GM18951 (cell line): ENCODE data around the gene BUD13.

Experiments
- POLR2A ChIP-seq: IDR thresholded peaks from 4 replicates; pipeline ENCODE4 v1.6.1; 2011; ENCODE audit warnings: mild to moderate bottlenecking; ENCODE audit not compliant: insufficient read length, insufficient read depth; ENCODE audit errors: extremely low read depth
- in situ Hi-C: fragments of 300-500 bp; cut with MboI; formaldehyde crosslinking; loops from one replicate; pipeline ENCODE4 v1.12.0; 2022; ENCODE audit warnings: low sequenced_read_pairs, mixed read lengths, inconsistent platforms; ENCODE audit not compliant: unreplicated experiment

Gene BUD13

DNA sequence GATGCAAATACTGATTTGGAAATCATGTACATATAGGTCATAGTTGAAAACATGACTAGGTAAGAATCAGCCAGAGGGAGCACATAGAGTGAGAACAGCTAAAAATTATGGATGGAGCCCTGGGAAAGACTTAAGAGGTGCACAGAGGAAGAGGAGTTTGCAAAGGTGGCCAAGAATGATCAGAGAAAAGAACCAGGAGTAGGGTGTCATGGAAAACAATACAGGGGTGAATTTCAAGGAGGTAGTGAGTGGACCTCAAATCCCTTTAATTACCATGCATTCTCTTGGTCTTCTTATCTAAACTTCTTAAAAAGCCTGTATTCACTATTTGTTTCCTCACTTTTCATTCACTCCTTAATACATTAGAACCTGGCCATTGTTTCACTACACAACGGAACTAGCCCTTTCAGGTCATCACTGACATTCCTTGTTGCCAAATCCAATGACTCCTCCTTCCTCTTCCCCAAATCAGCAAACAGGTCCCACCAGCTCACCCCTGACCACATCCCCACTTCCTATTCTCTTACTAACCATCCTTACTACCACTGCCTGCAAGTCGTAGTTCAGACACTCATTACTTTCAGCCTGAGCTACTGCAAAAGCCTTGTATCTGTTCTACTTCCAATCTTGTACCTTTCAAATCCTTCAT lies 22.6 kb downstream of the BUD13 start:
- in situ Hi-C loops: no loop called here
- no peak for TF ChIP-seq POLR2A

DNA sequence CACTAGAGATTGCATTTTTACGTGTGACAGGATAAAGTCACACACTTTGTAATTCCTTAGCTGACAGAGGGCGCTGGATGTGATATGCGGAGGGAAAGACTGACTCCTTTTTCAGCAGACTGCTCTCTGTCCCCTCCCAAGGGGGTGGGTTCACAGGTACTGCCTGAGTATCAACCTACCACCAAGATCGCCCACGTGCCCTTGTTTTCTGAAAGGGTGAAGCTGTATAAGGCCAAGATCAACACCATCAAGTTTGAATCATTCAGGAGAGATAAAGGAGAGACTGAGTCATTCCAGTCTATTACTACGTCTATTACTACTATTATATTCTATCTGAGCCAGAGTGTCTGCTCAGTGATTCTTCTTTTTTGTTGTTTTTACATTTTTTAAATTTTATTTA lies 30.7 kb downstream of the BUD13 start:
- in situ Hi-C loops: no loop called here
- TF ChIP-seq POLR2A: no peak

DNA sequence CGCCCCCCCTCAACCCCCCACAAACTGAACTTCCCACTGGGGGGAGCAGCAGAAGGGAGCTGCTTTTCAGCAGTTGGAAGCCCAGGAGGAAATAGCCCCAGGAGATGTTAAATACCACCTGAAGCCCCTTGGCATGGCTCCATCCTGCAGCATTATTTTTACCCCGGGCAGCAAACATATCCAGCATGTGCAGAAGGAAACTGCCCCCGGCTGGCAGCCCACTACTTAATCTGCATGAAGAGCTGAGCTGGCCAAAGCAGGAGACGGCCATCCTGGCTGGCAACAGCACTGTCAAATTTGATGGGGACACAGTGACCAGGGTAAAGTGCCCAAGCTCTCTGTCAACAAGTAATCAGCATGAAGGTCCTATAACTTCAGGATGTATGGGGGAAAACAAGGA lies 32.0 kb downstream of the BUD13 start:
- no peak for TF ChIP-seq POLR2A
- in situ Hi-C loops: no loop called here

DNA sequence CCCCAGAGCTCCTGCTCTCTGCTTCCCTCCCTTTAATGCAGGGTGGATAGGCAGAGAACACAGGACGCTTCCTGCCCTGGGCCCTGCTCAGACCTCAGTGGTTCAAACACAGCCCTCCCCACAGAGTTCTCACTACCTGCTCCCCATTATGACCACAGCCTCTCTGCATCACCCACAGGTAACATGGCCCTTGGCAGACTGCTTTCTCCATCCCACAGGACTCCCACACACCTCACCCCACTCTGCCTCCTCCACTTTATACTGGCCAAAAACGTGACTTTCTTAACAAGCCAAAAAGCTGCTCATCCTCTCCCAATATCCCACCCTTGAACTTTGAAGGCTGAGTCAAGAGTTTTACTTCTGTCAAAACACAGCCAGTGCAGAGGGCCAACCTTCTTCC lies 33.8 kb downstream of the BUD13 start:
- TF ChIP-seq POLR2A: no peak
- in situ Hi-C loops: no loop called here

DNA sequence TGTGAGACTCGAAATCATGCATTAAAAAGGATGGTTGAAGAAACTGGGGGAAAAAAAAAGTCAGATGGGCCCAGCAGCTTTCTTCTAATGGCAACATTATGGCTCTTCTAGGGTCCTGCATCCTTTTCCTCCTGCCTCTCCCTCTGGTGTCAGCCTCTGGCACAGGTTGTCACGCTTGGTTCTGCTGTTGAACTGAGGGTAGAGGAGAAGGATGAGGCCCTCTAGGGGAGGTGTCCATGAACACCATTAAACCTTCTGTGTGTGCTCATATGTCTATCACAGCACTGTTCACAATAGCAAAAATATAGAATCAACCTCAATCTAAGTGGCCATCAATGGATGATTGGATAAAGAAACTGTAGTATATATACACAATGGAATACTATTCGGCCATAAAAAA lies 36.0 kb downstream of the BUD13 start:
- TF ChIP-seq POLR2A: no peak
- in situ Hi-C loops: no loop called here

DNA sequence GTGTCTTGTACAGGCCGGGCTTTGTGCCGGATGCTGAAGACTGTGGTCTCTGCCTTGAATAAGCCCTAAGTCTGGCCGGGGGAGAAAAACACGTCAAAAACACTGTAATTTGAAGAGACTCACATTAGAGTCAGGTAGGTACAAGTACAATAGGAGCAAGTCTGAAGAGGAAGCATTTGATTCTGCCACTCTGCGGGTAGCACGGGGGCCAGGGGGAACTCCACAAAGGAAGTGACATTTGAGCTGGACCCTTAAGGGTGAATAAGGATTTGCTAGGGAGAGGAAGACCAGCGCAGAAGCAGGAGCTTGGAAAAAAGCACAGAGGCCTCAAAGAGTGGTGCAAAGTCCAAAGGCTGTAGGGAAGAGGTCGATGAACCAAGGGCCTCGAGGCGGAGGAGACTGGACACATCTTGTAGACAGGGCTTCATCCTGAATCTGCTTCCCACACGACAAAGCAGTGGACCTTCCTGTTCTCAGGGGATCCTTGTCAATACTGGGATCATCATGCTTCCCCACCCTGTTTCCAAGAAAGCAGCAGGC lies 38.7 kb downstream of the BUD13 start:
- in situ Hi-C loops: no loop called here
- TF ChIP-seq POLR2A: no peak

DNA sequence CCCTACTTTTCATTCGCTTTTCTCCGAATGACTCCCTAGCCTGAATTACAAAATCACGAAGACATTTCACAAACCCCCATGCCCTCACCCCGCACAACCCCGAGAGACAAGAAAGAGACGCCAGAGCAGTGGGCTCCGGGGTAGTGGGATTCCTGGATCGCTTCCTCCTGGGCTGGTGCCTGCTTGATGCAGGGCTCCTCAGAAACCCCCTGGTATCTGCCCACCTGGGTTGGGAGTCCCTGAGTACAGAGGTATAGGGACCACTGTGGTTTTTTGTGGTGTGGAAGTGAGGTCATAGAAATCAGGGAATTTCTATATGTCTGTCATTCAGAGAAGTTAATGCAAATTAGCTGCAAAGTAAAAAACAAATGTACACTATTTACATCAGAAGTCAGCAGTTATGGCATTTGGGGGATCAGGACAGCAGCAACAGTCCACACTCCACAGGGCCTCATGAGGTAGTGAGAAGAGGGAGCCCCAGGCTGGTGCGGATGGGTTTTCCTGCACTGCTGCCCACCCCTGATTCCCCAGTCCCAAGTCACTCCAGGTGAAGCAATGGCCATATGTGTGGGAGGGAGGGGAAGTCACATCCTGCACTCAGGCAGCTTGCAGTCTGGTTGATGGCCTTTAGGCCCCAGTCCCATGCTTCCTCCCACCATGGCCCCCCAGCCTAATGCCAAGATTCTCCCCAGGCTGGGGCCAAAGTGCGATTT lies 39.6 kb downstream of the BUD13 start:
- TF ChIP-seq POLR2A: no peak
- in situ Hi-C loops: no loop called here

DNA sequence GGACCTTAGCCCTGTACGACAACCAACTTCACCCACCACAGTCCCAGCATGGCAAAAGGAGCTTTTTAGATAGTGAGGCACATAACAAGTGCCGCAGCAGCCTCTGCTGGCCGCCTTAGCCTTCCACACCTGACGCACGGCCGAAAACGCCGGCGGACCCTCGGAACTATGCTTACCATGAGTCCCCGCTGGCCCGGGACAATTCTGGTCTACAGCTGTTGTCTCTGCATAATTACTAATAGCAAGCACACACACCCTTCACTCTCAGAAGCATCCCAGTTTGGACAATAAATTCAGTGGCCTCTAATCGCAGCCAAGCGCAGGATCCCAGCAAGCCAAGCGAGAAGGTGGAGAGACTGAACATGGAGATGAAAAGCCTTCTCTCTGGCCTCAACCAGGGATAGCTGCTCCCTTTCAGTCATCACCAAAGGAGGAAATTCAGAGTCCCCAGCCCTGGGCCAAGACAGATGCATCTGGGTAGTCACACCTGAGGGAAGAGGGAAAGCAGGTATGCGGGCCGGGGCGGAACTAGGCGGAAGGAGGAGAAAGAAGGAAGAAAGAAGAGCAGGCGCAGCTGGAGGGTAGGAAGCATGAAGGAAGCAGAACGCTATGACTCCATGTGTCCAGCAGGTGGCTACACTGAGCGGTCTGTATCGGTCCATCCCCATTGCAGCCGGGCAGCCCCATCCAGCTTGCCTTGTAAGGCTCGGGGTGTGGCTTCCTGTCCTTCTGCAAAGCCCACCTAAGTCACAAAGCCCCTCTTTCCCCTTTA lies 40.3 kb downstream of the BUD13 start:
- no peak for TF ChIP-seq POLR2A
- in situ Hi-C loops: no loop called here

DNA sequence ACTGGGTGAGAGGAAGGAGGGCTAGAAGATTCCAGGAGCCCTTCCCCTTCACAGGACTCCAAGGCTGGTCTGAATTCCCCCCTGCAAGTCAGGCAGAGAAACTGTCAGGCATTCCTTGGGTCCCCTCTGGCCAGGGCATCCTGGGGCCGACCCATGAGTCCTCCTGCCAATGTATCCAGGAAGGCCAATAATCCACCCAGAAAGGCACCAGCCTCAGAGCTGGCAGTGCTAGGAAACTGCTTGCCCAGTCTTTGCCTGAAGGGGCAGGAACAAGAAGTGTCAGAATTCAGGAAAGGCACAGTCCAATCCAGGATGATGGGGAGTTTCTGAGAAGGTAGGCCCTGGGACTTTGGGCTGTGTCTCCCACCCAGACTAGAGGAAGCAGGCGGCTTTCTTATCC lies 41.0 kb downstream of the BUD13 start:
- no peak for TF ChIP-seq POLR2A
- in situ Hi-C loops: no loop called here

DNA sequence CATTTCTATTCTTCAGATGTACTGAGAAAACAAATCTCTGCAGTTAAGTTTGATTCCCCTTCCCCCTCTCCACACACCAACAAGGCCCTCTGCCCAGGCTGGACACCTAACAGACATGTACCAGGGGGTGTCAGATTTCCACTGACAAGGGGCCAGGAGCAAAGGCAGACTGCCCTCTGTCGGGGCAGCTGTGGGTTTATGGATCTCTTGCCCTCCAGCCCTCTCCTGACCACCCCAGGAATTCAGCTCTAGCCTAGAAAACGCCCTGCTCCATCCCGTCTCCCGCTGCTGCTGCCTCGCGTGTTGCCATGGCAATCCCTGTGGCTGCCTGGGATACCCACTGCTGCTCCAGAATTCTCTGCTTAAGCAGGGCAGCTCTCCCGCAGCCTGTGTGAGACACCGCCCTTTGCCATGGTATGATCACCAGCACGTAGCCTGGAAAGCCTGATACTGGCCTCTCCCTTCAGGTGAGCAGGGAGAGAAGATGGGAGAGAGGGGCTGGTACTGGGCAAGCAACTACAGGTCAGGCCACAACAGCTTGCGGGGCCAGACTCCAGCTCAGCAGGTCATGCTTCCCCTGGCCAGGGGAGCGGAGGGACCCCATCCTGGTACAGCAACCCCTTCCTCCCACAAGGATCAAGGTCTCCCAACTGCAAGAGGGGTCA lies 41.6 kb downstream of the BUD13 start:
- no peak for TF ChIP-seq POLR2A
- in situ Hi-C loops: no loop called here

DNA sequence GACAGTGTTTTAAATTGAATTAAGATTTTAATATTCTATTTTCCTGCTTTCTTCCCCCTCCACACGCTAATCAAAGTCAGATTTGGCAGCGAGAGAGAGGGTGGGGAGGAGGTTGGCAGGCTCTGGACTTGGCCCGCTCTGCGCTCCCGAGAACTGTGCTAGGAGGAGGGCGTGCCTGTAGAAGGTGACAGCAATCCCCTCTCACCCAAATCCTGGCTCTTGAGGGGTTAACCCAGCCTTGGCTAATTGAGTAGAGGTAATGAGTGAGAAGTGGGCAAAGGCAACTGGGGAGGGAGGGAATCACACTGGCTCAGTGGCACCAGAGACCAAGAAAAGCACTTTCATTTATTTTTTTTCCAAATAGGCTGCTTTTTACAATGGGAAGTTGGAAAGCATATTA lies 42.2 kb downstream of the BUD13 start:
- no peak for TF ChIP-seq POLR2A
- in situ Hi-C loops: no loop called here

DNA sequence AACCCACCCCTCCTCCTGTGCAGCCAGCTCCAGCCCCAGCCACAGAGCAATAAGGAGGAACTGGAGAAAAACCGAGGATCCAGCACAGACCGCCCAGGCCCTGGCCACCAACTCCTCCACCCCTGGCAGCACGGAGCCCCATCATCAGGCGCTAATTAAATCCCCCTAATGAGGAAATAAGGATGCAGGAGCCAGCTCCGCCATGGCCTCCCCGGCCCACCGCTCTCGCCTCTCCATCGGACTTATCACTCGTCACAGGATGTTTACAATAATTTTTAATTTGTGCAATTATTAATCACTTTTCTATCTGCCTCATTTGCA lies 42.6 kb downstream of the BUD13 start:
- no peak for TF ChIP-seq POLR2A
- in situ Hi-C loops: no loop called here
